ENCODE measurements around the gene HECTD2.
A peak's percentile ranks its signal among the peaks of the same experiment; 100 is the strongest.
"Not testable (repeated sequence)": the region's sequence is repeated elsewhere in the genome, so short reads cannot be mapped to it uniquely, and the experiment has no call there.

Gene HECTD2

GRCh38 chr10:91390513-91390825 lies 19.7 kb upstream of the HECTD2 start:
- H3K4me1 Mint-ChIP-seq; ATAC-seq (ENCODE audit: low read depth); DNase-seq (ENCODE audit: low spot score in 2 of 2); H3K36me3 Mint-ChIP-seq; H3K4me3 Mint-ChIP-seq; H3K9me3 Mint-ChIP-seq: not testable (repeated sequence)
- Mint-ChIP-seq H3K27me3 (peaks cover 17% of the 10 kb centered on the region), H3K27ac (peak overlapping the region; percentile 6)

- peaks cover 13% of the 10 kb centered on the region for H3K27me3 Mint-ChIP-seq
- DNase-seq (ENCODE audit: low spot score in 2 of 2) (no peak), ATAC-seq (ENCODE audit: low read depth) (no peak)
- no peaks in the 10 kb centered on the region for H3K36me3 Mint-ChIP-seq
- H3K27ac Mint-ChIP-seq = no peak overlapping the region
- peaks cover 3% of the 10 kb centered on the region for H3K4me1 Mint-ChIP-seq
- H3K9me3 Mint-ChIP-seq = no peaks in the 10 kb centered on the region
- no peak overlapping the region for H3K4me3 Mint-ChIP-seq
Measured at GRCh38 chr10:91391920-91392319, 18.2 kb upstream of the HECTD2 start.

- H3K36me3 Mint-ChIP-seq = no peaks in the 10 kb centered on the region
- H3K4me3 Mint-ChIP-seq = no peak overlapping the region
- H3K9me3 Mint-ChIP-seq = no peaks in the 10 kb centered on the region
- no peak for ATAC-seq (ENCODE audit: low read depth)
- H3K27me3 Mint-ChIP-seq = no peaks in the 10 kb centered on the region
- no peak for DNase-seq (ENCODE audit: low spot score in 2 of 2)
- H3K27ac Mint-ChIP-seq = no peak overlapping the region
- H3K4me1 Mint-ChIP-seq = peaks cover 3% of the 10 kb centered on the region
Measured at GRCh38 chr10:91406322-91406721, 3.8 kb upstream of the HECTD2 start.

- Mint-ChIP-seq H3K4me1 (peaks cover 3% of the 10 kb centered on the region), H3K4me3 (peak overlapping the region; percentile 89), H3K27me3 (no peaks in the 10 kb centered on the region), H3K27ac (peak overlapping the region; percentile 89), H3K36me3 (no peaks in the 10 kb centered on the region), H3K9me3 (no peaks in the 10 kb centered on the region)
- DNase-seq (ENCODE audit: low spot score in 2 of 2) (no peak), ATAC-seq (ENCODE audit: low read depth) (peak; percentile 17)
Measured at GRCh38 chr10:91409069-91409868, 875 bp upstream of the HECTD2 start.

GRCh38 chr10:91410638-91411371 lies 661 bp downstream of the HECTD2 start:
- Mint-ChIP-seq H3K4me3 (peak overlapping the region; percentile 89), H3K36me3 (no peaks in the 10 kb centered on the region), H3K27me3 (no peaks in the 10 kb centered on the region), H3K4me1 (peaks cover 3% of the 10 kb centered on the region), H3K27ac (peak overlapping the region; percentile 89), H3K9me3 (no peaks in the 10 kb centered on the region)
- DNase-seq (ENCODE audit: low spot score in 2 of 2) (no peak), ATAC-seq (ENCODE audit: low read depth) (no peak)

- Mint-ChIP-seq H3K27me3 (no peaks in the 10 kb centered on the region), H3K4me3 (no peak overlapping the region), H3K9me3 (no peaks in the 10 kb centered on the region)
Measured at GRCh38 chr10:91411621-91412020, 1.5 kb downstream of the HECTD2 start.

GRCh38 chr10:91412354-91413087 lies 2.4 kb downstream of the HECTD2 start:
- H3K27me3 Mint-ChIP-seq = no peaks in the 10 kb centered on the region
- H3K9me3 Mint-ChIP-seq = no peaks in the 10 kb centered on the region
- DNase-seq (ENCODE audit: low spot score in 2 of 2) (no peak), ATAC-seq (ENCODE audit: low read depth) (no peak)
- H3K4me1 Mint-ChIP-seq = peaks cover 3% of the 10 kb centered on the region
- H3K36me3 Mint-ChIP-seq = no peaks in the 10 kb centered on the region
- no peak overlapping the region for H3K27ac Mint-ChIP-seq
- H3K4me3 Mint-ChIP-seq = no peak overlapping the region

More at GRCh38 chr10:91411621-91412020, 1.5 kb downstream of the HECTD2 start:
- no peaks in the 10 kb centered on the region for H3K36me3 Mint-ChIP-seq
- H3K27ac Mint-ChIP-seq = no peak overlapping the region
- H3K4me1 Mint-ChIP-seq = peaks cover 3% of the 10 kb centered on the region
- no peak for DNase-seq (ENCODE audit: low spot score in 2 of 2)
- ATAC-seq (ENCODE audit: low read depth) = no peak

GRCh38 chr10:91415816-91416215 lies 5.7 kb downstream of the HECTD2 start:
- no peaks in the 10 kb centered on the region for H3K27me3 Mint-ChIP-seq
- no peaks in the 10 kb centered on the region for H3K36me3 Mint-ChIP-seq
- DNase-seq (ENCODE audit: low spot score in 2 of 2) (no peak), ATAC-seq (ENCODE audit: low read depth) (no peak)
- no peaks in the 10 kb centered on the region for H3K9me3 Mint-ChIP-seq
- no peak overlapping the region for H3K4me3 Mint-ChIP-seq
- H3K4me1 Mint-ChIP-seq = no peaks in the 10 kb centered on the region
- H3K27ac Mint-ChIP-seq = no peak overlapping the region

GRCh38 chr10:91416339-91416855 lies 6.3 kb downstream of the HECTD2 start:
- Mint-ChIP-seq H3K27me3 (no peaks in the 10 kb centered on the region), H3K36me3 (no peaks in the 10 kb centered on the region), H3K9me3 (no peaks in the 10 kb centered on the region), H3K4me3 (no peak overlapping the region), H3K27ac (no peak overlapping the region), H3K4me1 (peaks cover 4% of the 10 kb centered on the region)
- DNase-seq (ENCODE audit: low spot score in 2 of 2) = no peak
- no peak for ATAC-seq (ENCODE audit: low read depth)

- Mint-ChIP-seq H3K27ac (no peak overlapping the region), H3K36me3 (no peaks in the 10 kb centered on the region)
- no peak for ATAC-seq (ENCODE audit: low read depth)
Measured at GRCh38 chr10:91418416-91418815, 8.3 kb downstream of the HECTD2 start.

GRCh38 chr10:91420868-91421267 lies 10.7 kb downstream of the HECTD2 start:
- Mint-ChIP-seq H3K27me3 (no peaks in the 10 kb centered on the region), H3K4me3 (no peak overlapping the region), H3K27ac (no peak overlapping the region), H3K9me3 (no peaks in the 10 kb centered on the region), H3K4me1 (peaks cover 9% of the 10 kb centered on the region), H3K36me3 (no peaks in the 10 kb centered on the region)
- ATAC-seq (ENCODE audit: low read depth) (no peak), DNase-seq (ENCODE audit: low spot score in 2 of 2) (no peak)

More at GRCh38 chr10:91418416-91418815, 8.3 kb downstream of the HECTD2 start:
- no peaks in the 10 kb centered on the region for H3K27me3 Mint-ChIP-seq
- H3K4me3 Mint-ChIP-seq = no peak overlapping the region
- DNase-seq (ENCODE audit: low spot score in 2 of 2) = no peak
- H3K9me3 Mint-ChIP-seq = no peaks in the 10 kb centered on the region
- peaks cover 4% of the 10 kb centered on the region for H3K4me1 Mint-ChIP-seq

- peaks cover 9% of the 10 kb centered on the region for H3K4me1 Mint-ChIP-seq
- H3K4me3 Mint-ChIP-seq = no peak overlapping the region
- no peak for ATAC-seq (ENCODE audit: low read depth)
- no peaks in the 10 kb centered on the region for H3K27me3 Mint-ChIP-seq
- no peaks in the 10 kb centered on the region for H3K9me3 Mint-ChIP-seq
- no peaks in the 10 kb centered on the region for H3K36me3 Mint-ChIP-seq
- H3K27ac Mint-ChIP-seq = no peak overlapping the region
- DNase-seq (ENCODE audit: low spot score in 2 of 2) = no peak
Measured at GRCh38 chr10:91422915-91423314, 12.8 kb downstream of the HECTD2 start.

- H3K27ac Mint-ChIP-seq = no peak overlapping the region
- no peaks in the 10 kb centered on the region for H3K27me3 Mint-ChIP-seq
- H3K4me3 Mint-ChIP-seq = no peak overlapping the region
- H3K36me3 Mint-ChIP-seq = peaks cover 2% of the 10 kb centered on the region
- no peaks in the 10 kb centered on the region for H3K9me3 Mint-ChIP-seq
- H3K4me1 Mint-ChIP-seq = peaks cover 9% of the 10 kb centered on the region
- ATAC-seq (ENCODE audit: low read depth) (no peak), DNase-seq (ENCODE audit: low spot score in 2 of 2) (no peak)
Measured at GRCh38 chr10:91424016-91424415, 13.9 kb downstream of the HECTD2 start.

- Mint-ChIP-seq H3K36me3 (peaks cover 19% of the 10 kb centered on the region), H3K27me3 (no peaks in the 10 kb centered on the region), H3K27ac (peak overlapping the region; percentile 38), H3K9me3 (peaks cover 1% of the 10 kb centered on the region), H3K4me1 (peaks cover 6% of the 10 kb centered on the region), H3K4me3 (no peak overlapping the region)
- DNase-seq (ENCODE audit: low spot score in 2 of 2) (no peak), ATAC-seq (ENCODE audit: low read depth) (no peak)
Measured at GRCh38 chr10:91432175-91432574, 22.0 kb downstream of the HECTD2 start.

Measured in memory B cell (primary cell).